OCI-LY1 (cell line): ENCODE results near the gene BCR.
A peak's percentile ranks its signal among the peaks of the same experiment; 100 is the strongest.

Source experiments
- H2AFZ ChIP-seq: fragments of 200-600 bp; sonication (generic), shearing (Covaris generic); 2 replicates; pipeline ENCODE4 v1.6.0; 2014; ENCODE audit warnings: antibody characterized with exemption, mild to moderate bottlenecking, low read length
- H3F3A ChIP-seq: fragments of 200-600 bp; sonication (generic), shearing (Covaris generic); 2 replicates; pipeline ENCODE4 v1.6.0; 2014; ENCODE audit warnings: mild to moderate bottlenecking, antibody characterized with exemption, low read length, moderate library complexity; ENCODE audit not compliant: insufficient read depth
- H3K27ac ChIP-seq: fragments of 200-600 bp; sonication (generic); 2 replicates; pipeline ENCODE4 v1.5.1; 2014; ENCODE audit warnings: low read length, mixed run types, mild to moderate bottlenecking, low read depth; ENCODE audit not compliant: poor library complexity, severe bottlenecking
- H3K27me3 ChIP-seq: fragments of 200-600 bp; sonication (generic); 2 replicates; pipeline ENCODE4 v1.6.0; 2014; ENCODE audit warnings: antibody characterized with exemption, mild to moderate bottlenecking, low read length, moderate library complexity; ENCODE audit not compliant: insufficient read depth
- H3K36me3 ChIP-seq: fragments of 200-600 bp; sonication (generic); 2 replicates; pipeline ENCODE4 v1.6.1; 2014; ENCODE audit warnings: mild to moderate bottlenecking, antibody characterized with exemption, low read length, moderate library complexity, mixed read lengths; ENCODE audit not compliant: insufficient read depth
- H3K4me1 ChIP-seq: fragments of 200-600 bp; sonication (generic); 2 replicates; pipeline ENCODE4 v1.5.1; 2014; ENCODE audit warnings: mild to moderate bottlenecking, low read length, moderate library complexity; ENCODE audit not compliant: insufficient read depth, severe bottlenecking
- H3K4me2 ChIP-seq: fragments of 200-600 bp; sonication (generic), shearing (Covaris generic); 2 replicates; pipeline ENCODE4 v1.6.1; 2014; ENCODE audit warnings: low read length
- H3K4me3 ChIP-seq: fragments of 200-600 bp; sonication (generic); 2 replicates; pipeline ENCODE4 v1.5.1; 2014; ENCODE audit warnings: low read length, low read depth, mild to moderate bottlenecking, mixed read lengths; ENCODE audit not compliant: poor library complexity, severe bottlenecking
- H3K79me2 ChIP-seq: fragments of 200-600 bp; shearing (Covaris generic); 2 replicates; pipeline ENCODE4 v1.6.1; 2016; ENCODE audit warnings: mixed run types, low read length, mixed read lengths; ENCODE audit not compliant: insufficient read depth
- H3K9ac ChIP-seq: fragments of 200-600 bp; sonication (generic), shearing (Covaris generic); 2 replicates; pipeline ENCODE4 v1.6.1; 2014; ENCODE audit warnings: mild to moderate bottlenecking, low read length, mixed read lengths
- H3K9me2 ChIP-seq: fragments of 200-600 bp; sonication (generic), shearing (Covaris generic); 2 replicates; pipeline ENCODE4 v1.6.1; 2014; ENCODE audit warnings: low read depth, mild to moderate bottlenecking, low read length, mixed read lengths
- H3K9me3 ChIP-seq: fragments of 200-600 bp; shearing (Covaris generic); 2 replicates; pipeline ENCODE4 v1.6.1; 2014; ENCODE audit warnings: low read length, mixed read lengths
- H4K20me1 ChIP-seq: fragments of 200-600 bp; sonication (generic), shearing (Covaris generic); 2 replicates; pipeline ENCODE4 v1.6.0; 2016; ENCODE audit warnings: mild to moderate bottlenecking, low read length; ENCODE audit not compliant: insufficient read depth
- EZH2 ChIP-seq: fragments of 200-600 bp; sonication (generic), shearing (Covaris generic); IDR thresholded peaks from 2 replicates; pipeline ENCODE4 v1.8.0; 2017; ENCODE audit warnings: borderline replicate concordance, mixed run types, mild to moderate bottlenecking, antibody characterized with exemption, low read length, moderate library complexity, mixed read lengths
- TF ChIP-seq, protein P1 (sequence below): fragments of 200-600 bp; sonication (generic), shearing (Covaris generic); IDR thresholded peaks from 2 replicates; pipeline ENCODE4 v1.5.1; 2017; ENCODE audit warnings: mild to moderate bottlenecking, antibody characterized with exemption, low read length, moderate library complexity, mixed read lengths

BCR gene

DNA sequence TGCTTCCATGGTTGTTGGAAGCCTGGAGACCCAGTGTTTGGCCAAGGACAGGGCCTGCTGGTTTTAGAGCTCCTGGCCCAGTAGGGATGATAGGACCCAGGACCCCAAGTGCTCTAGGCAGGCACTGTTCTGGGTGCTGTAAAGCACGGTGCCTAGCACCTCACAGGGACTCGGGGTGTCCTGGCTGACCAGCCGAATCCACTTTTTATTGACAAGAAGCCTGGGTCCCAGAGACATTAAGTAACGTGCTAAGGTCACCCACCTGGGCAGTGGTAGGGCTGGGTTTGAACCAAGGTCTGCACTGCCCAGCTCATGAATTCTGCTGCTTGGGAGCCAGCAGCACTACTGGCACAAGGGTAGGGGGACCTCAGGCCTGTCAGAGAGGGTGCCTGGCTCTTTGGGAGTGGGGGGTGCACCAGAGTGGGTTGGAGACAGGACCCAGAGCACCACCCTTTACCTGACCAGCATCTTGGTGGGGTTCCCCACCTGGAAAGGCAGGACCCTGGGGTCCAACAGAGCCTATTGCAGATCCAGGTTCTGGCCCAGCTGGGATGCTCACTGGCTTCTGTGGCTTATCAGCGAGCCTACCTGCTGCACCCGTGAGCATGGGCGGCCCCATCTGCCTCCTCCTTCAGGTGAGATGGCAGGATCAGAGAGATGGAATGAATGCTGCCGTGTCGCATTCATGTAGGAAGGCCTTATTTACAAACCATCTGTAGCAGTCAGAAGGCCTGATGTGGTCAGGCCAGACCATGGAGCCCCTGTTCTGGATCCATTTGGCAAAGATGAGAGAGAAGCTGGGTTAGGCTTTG, 52.0 kb downstream of the BCR start:
- Histone ChIP-seq H3K9ac (peak overlapping the region; percentile 5; the same call in 1 of the 2 replicates), H3K27ac (peak overlapping the region; percentile 46), H3K4me2 (no peak overlapping the region; the same call in 1 of the 2 replicates), H3K4me1 (peaks cover 52% of the 10 kb centered on the region), H3F3A (no peaks in the 10 kb centered on the region), H2AFZ (no peak overlapping the region), H4K20me1 (no peaks in the 10 kb centered on the region), H3K9me2 (no peaks in the 10 kb centered on the region), H3K27me3 (no peaks in the 10 kb centered on the region), H3K9me3 (peaks cover 18% of the 10 kb centered on the region), H3K36me3 (peaks cover 63% of the 10 kb centered on the region), H3K79me2 (peaks cover 88% of the 10 kb centered on the region), H3K4me3 (no peak overlapping the region)
- no peak for TF ChIP-seq EZH2
- TF ChIP-seq, protein P1, sequence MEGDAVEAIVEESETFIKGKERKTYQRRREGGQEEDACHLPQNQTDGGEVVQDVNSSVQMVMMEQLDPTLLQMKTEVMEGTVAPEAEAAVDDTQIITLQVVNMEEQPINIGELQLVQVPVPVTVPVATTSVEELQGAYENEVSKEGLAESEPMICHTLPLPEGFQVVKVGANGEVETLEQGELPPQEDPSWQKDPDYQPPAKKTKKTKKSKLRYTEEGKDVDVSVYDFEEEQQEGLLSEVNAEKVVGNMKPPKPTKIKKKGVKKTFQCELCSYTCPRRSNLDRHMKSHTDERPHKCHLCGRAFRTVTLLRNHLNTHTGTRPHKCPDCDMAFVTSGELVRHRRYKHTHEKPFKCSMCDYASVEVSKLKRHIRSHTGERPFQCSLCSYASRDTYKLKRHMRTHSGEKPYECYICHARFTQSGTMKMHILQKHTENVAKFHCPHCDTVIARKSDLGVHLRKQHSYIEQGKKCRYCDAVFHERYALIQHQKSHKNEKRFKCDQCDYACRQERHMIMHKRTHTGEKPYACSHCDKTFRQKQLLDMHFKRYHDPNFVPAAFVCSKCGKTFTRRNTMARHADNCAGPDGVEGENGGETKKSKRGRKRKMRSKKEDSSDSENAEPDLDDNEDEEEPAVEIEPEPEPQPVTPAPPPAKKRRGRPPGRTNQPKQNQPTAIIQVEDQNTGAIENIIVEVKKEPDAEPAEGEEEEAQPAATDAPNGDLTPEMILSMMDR, result no peak

DNA sequence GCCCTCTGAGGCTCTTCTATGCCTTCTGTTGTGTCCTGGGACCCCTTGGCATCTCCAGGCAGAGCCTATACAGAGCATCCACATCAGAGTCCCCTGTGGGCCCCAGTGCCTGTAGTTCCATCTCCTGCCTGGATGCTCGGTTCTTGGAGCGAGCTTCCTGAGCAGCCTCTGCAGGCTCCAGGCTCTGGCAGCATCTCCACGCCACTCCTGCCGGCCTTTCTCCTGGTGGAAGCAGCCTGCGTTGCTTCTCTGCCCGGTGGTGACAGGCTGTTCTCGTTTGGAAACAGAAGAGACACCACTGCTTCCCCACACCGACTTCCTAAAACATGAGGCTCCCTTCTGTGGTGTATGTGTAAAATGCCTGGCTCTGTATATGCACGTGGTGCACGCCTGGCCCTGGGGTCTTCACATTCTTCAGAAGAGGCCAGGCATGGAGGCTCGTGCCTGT, 52.8 kb downstream of the BCR start:
- no peaks in the 10 kb centered on the region for H3K27me3 ChIP-seq
- peak overlapping the region; percentile 46 for H3K27ac ChIP-seq
- TF ChIP-seq, protein P1, result no peak
- TF ChIP-seq EZH2, result no peak
- H3K36me3 ChIP-seq, result peaks cover 54% of the 10 kb centered on the region
- H3K4me1 ChIP-seq, result peaks cover 60% of the 10 kb centered on the region
- no peak overlapping the region for H2AFZ ChIP-seq
- no peaks in the 10 kb centered on the region for H4K20me1 ChIP-seq
- H3K9ac ChIP-seq, result no peak overlapping the region
- peaks cover 11% of the 10 kb centered on the region for H3K9me3 ChIP-seq
- H3F3A ChIP-seq, result no peaks in the 10 kb centered on the region
- H3K9me2 ChIP-seq, result no peaks in the 10 kb centered on the region
- H3K79me2 ChIP-seq, result peaks cover 88% of the 10 kb centered on the region
- H3K4me2 ChIP-seq, result no peak overlapping the region; the same call in 1 of the 2 replicates
- no peak overlapping the region for H3K4me3 ChIP-seq

DNA sequence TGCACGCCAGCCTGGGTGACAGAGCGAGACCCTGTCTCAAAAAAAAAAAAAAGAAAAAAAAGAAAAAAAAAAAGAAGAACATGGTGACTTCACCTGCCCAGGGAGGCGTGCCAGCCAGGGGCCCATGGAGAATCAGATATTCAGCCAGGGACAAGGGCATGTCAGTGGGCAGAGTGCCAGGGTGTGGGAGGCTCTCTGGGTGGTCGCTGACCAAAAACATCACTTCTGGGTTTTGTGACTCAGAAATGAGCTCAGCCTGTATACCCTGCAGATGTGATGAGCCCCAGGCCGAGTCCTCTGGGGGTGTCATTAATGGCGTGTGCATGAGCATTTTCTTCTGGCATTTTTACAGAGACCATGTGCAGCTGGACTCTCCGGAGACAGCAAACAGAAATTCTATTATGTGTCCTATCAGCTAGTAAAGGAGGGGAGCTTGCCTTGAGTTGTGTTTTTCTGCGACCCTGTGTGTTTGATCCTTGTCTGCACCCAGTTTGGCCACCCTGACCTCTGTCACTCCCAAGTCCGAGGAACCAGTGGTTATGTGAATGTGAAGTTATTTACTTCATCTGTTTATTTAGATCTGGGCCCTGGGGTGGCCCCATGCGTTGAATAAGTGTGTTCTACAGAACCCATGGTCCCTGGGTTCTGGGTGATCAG, 53.6 kb downstream of the BCR start:
- H3K9ac ChIP-seq, result no peak overlapping the region
- peak overlapping the region; percentile 46 for H3K27ac ChIP-seq
- no peaks in the 10 kb centered on the region for H4K20me1 ChIP-seq
- H3K9me2 ChIP-seq, result no peaks in the 10 kb centered on the region
- no peak overlapping the region for H2AFZ ChIP-seq
- peaks cover 52% of the 10 kb centered on the region for H3K36me3 ChIP-seq
- H3K4me2 ChIP-seq, result no peak overlapping the region
- H3K9me3 ChIP-seq, result peaks cover 3% of the 10 kb centered on the region; the same call in 1 of the 2 replicates
- H3K79me2 ChIP-seq, result peaks cover 86% of the 10 kb centered on the region
- no peaks in the 10 kb centered on the region for H3F3A ChIP-seq
- H3K27me3 ChIP-seq, result no peaks in the 10 kb centered on the region
- peaks cover 62% of the 10 kb centered on the region for H3K4me1 ChIP-seq
- TF ChIP-seq, protein P1, result no peak
- no peak for TF ChIP-seq EZH2
- no peak overlapping the region for H3K4me3 ChIP-seq
